ENCODE results near the gene TBX15.

Gene TBX15

DNA sequence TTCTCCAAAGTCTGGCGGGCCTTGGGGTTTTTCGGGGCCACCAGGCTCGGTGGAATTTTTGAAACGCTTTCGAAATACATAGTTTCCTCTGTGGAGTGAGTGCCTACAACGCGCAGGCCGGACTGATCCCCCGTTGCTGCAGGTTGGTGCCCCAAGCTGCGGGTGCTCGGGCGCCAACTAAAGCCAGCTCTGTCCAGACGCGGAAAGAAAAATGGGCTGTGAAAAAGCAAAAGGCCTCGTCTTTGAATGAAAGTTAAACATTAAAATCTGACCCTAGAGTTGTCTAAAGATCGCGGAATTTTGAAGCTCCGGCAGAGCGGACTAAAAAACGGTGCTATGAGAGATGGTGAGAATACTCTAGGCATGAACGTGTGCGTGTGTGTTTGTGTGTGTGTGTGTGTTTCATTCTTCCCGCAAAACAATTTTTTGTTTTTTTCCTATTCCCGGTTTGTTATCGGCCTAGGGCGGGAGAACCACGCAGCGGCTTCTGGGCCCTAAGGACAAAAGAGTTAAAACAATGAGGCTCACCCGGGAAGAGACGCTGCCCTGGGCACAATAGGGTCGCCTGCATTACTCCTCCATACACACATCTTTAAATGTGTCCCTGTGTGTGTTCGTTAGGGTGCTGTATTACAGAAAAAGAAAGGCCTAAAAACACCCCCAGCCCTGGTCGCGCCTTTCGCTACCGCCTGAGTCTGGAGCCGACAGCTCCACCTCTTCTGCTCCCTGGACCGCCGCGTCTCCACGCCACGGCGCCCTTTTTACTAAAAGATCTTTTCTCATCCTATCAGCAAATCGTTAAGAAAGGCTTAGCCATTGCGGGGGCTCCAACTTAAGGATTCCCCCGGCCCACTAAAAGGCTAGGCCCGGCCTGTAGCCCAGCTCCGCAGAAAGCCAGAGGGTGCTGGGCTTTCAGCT, 3.2 kb downstream of the TBX15 start:
- no peak for DNase-seq (ENCODE audit: low read depth)

DNA sequence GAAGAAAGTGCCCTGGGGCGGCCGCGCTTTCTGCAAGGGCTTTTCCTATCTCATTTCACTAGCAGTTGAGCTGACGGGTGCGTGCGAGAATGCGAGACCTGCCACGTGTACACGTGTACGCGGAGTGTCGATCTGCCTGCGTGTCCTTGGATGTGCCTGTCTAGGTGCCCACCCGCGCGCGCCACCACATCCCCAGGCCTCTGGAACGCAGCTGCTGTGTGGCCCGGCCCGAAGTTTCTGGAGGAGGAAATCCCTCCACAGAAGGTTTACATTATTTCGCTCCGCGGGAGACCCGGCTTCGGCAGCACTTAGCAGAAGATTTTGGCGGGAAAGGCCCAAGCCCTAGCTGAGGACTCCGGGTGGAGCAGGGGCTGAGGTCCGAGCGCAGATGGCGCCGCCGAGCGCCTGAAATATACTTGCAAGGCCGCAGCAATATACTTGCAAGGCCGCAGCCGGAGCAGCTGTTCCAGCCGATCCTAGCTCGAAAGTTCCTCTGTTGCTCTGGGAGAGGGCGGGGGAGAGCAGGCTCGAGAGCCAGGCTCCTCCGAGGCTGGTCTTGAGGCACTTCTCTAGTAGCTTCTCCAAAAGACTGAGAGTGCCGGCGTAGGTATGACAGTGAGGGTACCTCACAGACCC, 3.9 kb downstream of the TBX15 start:
- DNase-seq (ENCODE audit: low read depth), result no peak

DNA sequence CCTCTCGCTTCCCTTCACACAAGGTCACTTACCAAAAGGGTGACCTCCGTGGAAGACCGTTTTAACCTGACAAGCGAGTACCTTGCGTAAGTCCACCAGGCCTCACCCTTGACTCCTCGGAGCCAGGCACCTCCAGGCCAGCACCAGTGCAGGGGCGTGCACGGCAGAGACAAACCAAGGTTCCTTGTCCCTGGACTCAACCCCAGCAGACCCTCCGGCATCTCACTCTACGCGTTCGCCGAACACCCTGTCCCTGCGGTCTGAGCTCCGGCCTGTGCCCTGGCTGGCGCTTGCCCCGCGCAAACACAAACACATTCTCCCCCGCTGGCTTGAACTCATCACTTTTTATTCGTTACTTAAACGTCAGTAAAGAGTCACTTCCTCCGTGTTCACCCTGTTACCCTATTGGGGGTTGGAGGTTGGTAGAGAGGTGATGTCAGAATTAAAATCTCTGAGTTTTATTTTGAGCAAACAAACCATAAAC, 4.5 kb downstream of the TBX15 start:
- no peak for DNase-seq (ENCODE audit: low read depth)

DNA sequence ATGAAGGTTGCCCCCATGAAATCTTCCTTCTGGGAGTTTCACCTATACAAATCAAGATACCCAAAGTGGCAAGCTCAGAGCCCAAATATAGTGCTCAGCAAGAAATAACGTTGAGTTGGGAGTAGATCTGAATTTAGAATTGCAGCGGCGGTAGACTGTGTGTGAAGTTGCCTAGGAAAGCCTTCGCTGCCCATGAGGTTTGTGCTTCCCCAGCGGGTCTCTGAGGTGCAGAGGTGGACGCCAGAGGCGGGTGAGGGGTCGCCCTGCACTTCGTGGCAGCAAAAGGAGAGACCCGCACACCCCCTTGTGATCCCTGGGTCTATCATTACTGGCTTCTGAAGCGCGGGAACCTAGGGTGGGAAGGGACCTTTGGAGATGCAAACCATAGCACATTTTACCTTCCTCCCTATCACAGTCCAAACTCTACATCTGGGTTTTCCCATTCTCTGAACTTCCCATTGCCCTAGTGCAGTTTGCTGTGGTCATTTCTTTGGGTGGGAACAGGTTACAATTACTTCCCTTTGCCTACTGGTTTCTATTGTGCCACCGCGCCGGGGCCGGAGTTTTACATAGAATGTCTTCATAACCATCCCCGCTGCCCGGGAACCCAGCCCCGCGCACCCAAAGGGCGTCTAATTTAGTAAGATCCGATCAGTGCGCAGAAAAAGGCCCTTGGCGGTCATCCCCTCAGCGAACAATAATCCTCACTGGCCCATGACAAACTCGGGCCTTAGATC, 5.2 kb downstream of the TBX15 start:
- no peak for DNase-seq (ENCODE audit: low read depth)

DNA sequence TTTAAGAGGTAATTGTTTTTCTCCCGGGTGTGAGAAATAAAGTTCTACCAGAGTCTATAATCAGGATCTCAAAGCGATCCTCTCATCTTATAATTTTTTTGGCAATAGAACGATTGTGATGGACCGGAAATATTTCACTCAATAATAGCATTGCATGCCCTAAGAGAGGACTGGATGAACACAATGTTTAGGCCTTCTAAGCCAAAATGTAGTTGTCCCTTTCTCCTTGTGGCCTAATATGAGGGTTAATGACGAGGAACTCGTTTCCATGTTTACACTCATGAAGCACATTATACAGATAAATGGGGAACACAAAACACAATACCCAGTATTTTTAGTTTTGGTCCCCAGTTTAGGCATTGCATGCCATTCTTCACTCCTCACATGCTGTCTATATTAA, 5.9 kb downstream of the TBX15 start:
- DNase-seq (ENCODE audit: low read depth), result no peak

DNA sequence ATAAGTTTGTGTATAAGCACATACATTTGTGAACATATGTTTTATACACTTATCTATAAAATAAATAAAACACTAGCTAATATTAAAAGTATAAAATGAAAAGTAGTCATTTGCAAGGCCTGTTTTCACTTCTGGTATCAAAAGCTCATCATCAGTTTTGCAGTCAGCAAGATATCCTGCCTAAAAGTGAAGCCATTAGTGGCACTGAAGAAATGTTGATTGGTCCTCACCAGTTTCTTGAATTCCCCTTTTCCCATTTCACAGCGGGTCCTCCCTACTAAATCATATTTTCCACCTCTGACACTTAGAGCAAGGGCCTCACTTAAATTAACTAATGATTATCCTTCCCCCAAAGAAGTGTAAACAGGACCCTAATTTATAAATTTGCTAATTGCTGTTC, 6.7 kb downstream of the TBX15 start:
- no peak for DNase-seq (ENCODE audit: low read depth)

DNA sequence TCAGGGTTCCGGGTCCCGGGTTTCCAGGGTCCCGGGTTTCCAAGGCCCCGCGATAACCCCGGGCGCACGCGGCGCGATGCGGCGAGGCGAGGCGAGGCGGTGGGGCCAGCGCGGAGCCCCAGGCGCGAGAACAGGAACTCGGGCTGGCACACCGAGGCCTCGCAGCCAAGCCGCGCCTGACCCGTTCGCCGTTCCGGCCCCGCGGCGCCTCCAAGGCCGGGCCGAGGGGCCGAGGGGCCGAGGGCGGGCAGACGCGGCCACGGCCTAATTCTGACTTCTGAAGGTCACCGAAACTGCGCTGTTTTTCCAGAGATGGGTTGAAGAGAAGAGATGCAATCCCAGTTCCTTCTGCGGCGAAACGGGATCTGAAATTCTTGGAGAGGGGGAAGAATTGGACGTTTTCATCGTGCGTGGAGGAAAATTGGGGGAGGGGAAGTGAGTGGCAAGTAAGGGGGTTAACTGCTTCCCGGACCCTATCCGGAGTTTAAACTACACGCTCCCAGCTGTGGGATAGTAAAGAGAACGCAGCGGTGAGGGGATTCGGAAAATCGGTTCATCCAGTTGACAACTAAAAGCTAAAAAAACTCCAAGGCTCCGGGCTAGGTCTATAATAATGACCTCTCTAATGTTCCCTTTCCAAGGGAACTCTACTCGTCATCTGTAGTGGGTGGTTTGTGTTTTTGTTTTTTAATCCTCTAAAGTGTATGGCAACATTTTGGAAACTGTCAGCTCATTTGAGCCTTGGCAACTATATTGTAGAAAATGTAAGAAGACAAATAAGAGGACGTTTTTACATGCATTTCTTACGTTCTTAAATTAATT, 8.2 kb downstream of the TBX15 start:
- DNase-seq (ENCODE audit: low read depth), result no peak

DNA sequence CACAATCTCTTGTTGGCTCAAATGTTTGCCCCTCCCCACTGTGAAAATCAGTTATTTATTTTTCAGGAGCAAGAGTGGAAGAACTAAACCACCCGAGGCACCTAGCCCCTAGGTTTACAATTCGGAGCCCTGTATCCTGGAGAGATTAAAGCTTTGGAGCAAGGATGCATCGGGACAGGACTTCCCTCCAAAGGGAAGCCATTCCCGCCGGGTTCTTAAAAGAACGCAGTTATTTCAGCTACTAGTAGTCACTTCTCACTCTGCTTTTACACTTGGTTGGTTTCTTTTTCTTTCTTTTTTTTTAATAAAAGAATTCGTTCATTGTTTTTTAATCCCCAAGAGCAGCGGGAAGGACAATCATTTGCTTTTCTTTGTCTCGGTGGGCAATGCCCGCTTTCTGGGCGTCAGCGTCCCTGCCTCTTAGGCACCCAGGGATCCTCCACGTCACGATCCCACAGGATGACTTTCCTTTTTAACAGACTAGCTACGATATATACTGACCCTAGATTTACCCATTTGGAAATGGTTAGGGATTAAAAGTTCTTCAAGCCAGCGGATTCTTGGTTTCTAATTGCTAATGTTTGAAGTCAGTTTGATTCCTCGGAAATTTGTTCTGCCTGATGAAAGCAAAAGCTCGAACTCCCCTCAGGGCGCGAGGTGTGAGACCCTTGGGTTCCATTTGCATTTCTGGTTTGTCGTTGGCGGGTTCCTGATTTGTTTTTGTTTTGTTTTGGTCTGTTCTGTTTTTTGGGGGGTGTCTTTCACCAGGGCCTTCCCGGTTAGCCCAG, 9.0 kb downstream of the TBX15 start:
- no peak for DNase-seq (ENCODE audit: low read depth)

DNA sequence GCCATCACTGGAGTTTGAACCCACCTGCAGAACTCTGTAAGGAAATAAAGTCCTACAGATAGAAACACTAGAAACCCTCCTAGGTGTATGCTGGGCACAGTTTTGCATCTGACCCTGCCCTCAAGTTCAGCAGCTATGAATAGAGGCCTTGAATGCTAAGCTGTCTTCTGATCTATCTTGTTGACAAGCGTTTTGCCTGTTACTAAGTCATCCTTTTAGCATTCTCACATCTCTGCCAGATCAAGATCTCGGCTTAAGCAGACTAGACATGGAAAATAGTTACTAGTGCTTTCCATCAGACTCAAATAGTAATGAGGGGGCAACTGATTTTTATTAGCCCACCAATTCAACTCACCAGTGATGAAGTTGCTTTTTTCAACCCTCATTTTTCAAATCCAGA, 10.5 kb downstream of the TBX15 start:
- no peak for DNase-seq (ENCODE audit: low read depth)

DNA sequence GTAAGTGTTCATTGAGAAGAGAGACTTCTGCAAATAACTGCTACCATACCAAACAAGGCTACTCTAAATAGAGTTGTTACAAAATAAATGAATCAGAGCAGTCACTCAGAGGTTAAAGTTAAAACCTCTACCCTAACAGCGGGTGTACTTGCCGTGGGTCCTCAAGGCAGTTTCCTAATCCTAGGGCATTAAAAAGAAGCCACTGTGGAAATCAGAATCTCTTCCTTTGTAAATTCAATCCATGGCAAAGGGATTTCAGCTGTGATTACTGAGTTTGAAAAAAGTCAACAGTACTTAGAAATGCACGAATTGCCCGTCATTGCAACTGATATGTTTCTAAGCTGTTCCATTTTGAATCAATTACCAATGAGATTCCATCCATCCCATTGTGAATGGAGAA, 13.5 kb downstream of the TBX15 start:
- no peak for DNase-seq (ENCODE audit: low read depth)

DNA sequence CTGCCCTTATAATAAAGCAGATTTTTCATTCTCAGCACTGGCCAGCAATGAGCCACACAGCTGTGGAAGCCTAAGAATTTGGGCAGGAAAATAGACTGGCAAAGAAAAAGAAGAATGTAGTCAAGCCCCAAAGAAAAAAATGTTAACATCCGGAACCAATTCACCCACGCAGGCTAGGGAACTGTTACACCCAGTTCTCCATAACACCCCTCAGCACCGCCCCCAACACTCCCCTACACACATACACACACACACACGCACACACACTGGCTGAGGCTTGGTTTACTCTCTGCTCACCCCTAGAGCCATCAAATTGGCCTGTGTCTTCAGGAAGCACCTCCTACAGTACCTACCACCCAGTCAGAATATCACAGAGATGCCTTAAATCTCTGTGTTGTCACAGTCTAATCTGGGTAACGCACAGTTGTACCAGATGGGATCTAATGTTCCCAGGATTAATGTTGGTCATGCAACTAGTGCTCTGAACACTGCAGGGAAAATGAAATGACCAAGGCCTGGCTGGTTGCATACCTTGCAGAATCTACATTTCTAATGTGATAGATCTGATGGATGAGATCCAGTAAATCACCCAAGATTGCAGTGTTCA, 14.5 kb downstream of the TBX15 start:
- no peak for DNase-seq (ENCODE audit: low read depth)

DNA sequence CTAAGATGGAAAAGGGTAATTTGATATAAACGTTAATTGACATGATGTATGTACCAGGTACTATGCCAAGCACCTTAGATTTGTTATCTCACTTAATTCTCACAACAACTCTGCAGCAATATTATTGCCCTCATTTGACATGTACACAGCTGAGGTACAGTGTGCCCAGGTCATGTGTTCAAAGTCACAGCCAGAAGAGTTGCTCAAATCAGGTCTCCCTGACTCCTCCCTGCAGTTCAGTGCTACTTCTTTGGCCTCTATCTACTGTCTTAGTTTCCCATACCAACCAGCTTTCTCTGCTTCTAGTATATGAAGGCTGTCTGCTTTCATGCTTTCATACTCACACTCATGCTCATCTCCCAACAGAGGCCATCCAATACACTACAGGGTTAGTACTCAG, 15.1 kb downstream of the TBX15 start:
- no peak for DNase-seq (ENCODE audit: low read depth)

DNA sequence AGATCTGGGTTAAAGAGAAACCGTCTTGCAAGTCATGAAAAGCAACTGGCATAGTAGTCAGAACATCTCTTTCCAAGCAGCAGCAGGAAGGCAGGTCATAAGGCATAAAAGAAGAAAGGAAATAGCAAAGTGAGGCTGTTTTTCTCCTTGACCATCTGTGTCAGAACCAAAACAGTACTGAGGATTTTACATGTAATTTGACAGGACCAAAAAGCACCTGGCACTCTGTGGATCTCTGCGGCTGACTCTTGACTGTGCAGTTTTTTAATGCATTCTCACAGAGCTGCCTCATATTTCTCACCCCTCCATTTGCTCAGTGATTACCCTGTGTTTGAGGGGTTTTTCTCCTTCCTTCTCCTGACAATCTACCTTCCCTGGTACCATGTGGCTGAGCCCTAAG, 17.7 kb downstream of the TBX15 start:
- no peak for DNase-seq (ENCODE audit: low read depth)

DNA sequence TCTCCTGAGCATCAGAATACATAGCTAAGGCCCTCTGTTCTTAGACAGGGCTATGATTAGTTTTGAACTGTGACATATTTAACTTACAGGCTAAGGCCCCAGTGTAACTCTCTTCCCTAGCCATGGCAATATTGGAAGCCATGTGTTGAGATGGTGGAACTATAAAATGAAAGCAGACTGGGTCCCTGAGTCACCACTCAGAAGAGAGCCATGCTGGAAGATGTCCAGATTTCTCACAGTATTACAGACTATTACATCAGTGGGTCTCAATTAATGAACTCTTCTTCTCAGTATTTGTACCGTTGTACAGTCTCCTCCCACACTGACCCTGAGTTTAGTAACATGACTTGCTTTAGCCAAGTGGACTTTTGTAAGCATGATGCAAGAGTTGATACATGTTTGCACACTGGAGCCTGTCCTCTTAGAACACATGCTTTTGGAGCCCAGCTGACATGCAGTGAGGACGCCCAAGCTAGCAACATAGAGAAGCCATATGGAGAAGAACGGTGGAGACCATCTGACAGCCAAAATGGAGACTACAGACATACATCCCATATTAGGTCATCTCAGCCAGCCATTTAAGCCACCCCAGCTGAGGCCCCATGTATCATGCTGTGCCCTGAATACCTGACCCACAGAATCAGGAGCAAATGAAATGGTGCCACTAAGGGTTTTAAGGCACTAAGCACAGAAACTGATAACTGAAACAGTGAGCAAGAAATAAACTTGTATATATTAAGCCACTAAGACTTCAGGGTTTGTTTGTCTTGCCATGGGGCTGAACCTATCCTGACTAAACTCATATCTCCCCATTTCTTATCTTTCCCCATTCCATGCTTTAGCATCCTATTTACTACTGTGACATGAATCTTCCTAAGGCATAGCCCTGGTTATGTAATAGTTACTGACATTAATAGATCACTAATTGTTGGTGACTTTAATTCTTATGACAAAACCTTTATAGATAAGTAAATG, 24.4 kb downstream of the TBX15 start:
- peak; percentile 48 for DNase-seq (ENCODE audit: low read depth)

DNA sequence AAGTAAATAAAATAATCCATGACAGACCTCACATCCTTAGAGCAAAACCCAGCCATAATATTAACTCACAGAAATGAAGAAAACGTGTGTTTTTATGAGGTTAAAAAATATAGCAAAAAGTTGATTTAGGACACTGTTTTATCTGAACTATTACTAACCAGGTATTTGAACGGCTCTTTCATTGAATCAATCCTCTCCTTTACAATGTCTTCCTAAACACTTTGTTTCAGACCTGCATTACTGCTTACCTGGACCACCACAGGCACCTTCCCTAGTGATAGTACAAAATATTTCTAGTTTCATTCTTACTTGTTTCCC, 25.0 kb downstream of the TBX15 start:
- DNase-seq (ENCODE audit: low read depth), result no peak

DNA sequence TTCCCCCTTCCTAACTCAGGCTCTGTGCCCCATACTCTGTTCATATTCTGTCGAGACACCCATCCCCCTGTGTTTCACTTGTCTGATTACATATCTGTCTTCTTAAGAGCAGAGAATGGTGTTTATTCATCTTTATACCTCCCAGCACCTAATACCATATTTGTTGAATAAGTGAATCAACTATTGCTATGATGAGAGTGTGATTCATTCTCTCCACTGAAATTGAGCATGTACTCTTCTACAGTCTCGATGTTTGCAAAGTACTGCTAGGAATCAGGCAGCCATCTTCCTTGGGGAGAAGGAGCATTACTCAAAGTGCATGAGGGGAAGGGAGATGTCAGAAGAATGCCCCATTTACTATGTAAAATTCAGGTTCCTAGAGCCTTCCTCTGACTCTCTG, 27.0 kb downstream of the TBX15 start:
- no peak for DNase-seq (ENCODE audit: low read depth)

DNA sequence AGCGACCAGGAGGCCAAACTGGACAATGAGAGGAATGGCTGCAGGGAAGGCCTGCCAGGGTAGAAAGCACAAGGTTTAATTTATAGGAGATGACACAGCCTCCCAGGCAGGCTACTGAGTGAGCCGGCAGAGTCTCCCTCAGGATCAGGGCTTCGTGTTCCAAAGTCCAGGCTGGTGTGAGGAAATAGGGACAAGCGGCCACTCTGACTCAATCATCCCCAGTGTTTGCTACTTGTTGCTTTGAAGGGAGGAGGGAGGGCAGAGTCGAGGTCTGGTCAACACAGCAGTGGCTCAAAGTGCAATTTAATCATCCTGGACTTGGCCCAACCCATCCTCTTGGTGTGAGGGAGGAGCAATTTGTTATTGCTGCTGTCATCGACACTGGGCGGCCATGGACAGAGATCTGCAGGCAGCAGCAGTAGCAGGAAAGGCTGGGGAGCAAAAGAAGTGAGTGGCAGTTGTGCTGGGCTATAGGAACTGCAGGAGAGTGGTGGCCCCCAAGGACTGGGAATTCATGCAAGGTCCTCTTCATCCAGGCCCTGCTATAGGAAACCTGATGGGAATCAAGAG, 27.5 kb downstream of the TBX15 start:
- DNase-seq (ENCODE audit: low read depth), result peak; percentile 21

DNA sequence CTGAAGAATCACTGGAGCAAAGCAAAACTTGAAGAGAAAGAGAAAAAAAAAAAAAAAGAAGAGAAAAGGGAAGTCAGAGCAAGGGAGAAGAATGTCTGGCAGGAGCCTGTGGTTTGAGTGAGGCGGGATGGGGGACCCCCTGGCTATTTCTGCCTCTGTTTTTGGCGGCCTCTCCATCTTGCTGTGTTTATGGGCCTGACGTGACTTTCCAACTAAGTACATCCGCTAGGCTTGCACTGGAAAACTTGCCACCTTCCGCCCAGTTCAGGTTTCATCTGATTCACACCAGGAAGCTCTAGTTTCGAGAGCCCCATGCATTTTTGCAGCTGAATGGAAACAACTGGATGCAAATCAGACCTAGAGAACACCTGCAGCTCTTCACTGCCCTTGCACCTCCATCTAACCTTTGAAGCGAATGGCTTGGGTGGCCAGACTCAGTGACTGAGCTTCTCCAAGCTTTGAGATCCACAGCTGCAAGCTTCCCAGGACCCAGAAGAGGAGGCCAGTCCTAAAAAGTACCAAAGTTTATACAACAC, 28.0 kb downstream of the TBX15 start:
- DNase-seq (ENCODE audit: low read depth), result no peak
